NCI-H2107 treated with DMSO at 0.1 percent for 48 hours (cell line): ENCODE measurements around the gene SNX24.
"Not testable (repeated sequence)": the region's sequence is repeated elsewhere in the genome, so short reads cannot be mapped to it uniquely, and the experiment has no call there.

Experiments used
- DNase-seq: peaks from one replicate; lab custom pipeline; 2025; ENCODE audit not compliant: unreplicated experiment; lab: John Stamatoyannopoulos, UW

Gene SNX24

GRCh38 chr5:122870219-122870856, 24.9 kb downstream of the SNX24 start:
- no peak for DNase-seq

GRCh38 chr5:122871661-122872060, 26.2 kb downstream of the SNX24 start:
- no peak for DNase-seq

- no peak for DNase-seq
These were observed 28.9 kb downstream of the SNX24 start for GRCh38 chr5:122874179-122874875.

GRCh38 chr5:122877518-122877917, 32.1 kb downstream of the SNX24 start:
- DNase-seq: no peak

GRCh38 chr5:122879076-122879475, 33.7 kb downstream of the SNX24 start:
- no peak for DNase-seq

GRCh38 chr5:122880170-122880689, 34.8 kb downstream of the SNX24 start:
- DNase-seq: no peak

- no peak for DNase-seq
These were observed 35.3 kb downstream of the SNX24 start for GRCh38 chr5:122880749-122881148.

GRCh38 chr5:122882831-122883230, 37.4 kb downstream of the SNX24 start:
- no peak for DNase-seq

GRCh38 chr5:122885045-122885517, 39.7 kb downstream of the SNX24 start:
- no peak for DNase-seq

- DNase-seq: no peak
These were observed 40.5 kb downstream of the SNX24 start for GRCh38 chr5:122885891-122886290.

GRCh38 chr5:122895141-122895540, 49.7 kb downstream of the SNX24 start:
- no peak for DNase-seq

GRCh38 chr5:122896598-122897282, 51.3 kb downstream of the SNX24 start:
- DNase-seq: peak; percentile 0

- no peak for DNase-seq
These were observed 51.8 kb downstream of the SNX24 start for GRCh38 chr5:122897283-122897602.

GRCh38 chr5:122901346-122901745, 55.9 kb downstream of the SNX24 start:
- no peak for DNase-seq

- peak; percentile 23 for DNase-seq
These were observed 56.9 kb downstream of the SNX24 start for GRCh38 chr5:122902263-122902662.

GRCh38 chr5:122906768-122907167, 61.4 kb downstream of the SNX24 start:
- no peak for DNase-seq

GRCh38 chr5:122907276-122907675, 61.9 kb downstream of the SNX24 start:
- no peak for DNase-seq

- no peak for DNase-seq
These were observed 62.7 kb downstream of the SNX24 start for GRCh38 chr5:122908108-122908507.

- no peak for DNase-seq
These were observed 63.2 kb downstream of the SNX24 start for GRCh38 chr5:122908662-122909061.

- DNase-seq: no peak
These were observed 64.2 kb downstream of the SNX24 start for GRCh38 chr5:122909470-122910100.

- not testable (repeated sequence) for DNase-seq
These were observed 68.0 kb downstream of the SNX24 start for GRCh38 chr5:122913436-122913835.
